K562 (cell line): ENCODE measurements around the gene ACTG2. TPM values are rescaled to one million over a fixed set of nuclear protein-coding genes. Genes with fewer than 3 reads are reported as not detected.

Experiments used
- ETS1 ChIP-seq: conservative IDR thresholded peaks from 2 replicates; pipeline ENCODE4 v1.6.1; 2011; ENCODE audit warnings: low read depth, mild to moderate bottlenecking, low read length; ENCODE audit not compliant: control insufficient read depth
- EWSR1 ChIP-seq: fragments of 450-650 bp; IDR thresholded peaks from 2 replicates; pipeline ENCODE4 v1.6.1; 2018; ENCODE audit warnings: borderline replicate concordance, mild to moderate bottlenecking, low read depth, moderate library complexity; ENCODE audit not compliant: partially characterized antibody
- IRF1 ChIP-seq: sonication (generic); formaldehyde crosslinking; IDR thresholded peaks from 2 replicates; pipeline ENCODE4 v1.8.0; 2022; ENCODE audit warnings: missing genetic modification reagents, mild to moderate bottlenecking, borderline replicate concordance
- JUND ChIP-seq, 2 experiments: IDR thresholded peaks; 2 replicates in 1 of 2; 3 replicates in 1 of 2; pipeline ENCODE4 v1.6.1; 2011; ENCODE audit warnings: borderline replicate concordance in 2 of 2, low read depth in 2 of 2, low read length in 2 of 2, improper control_type of control experiment in 1 of 2, missing biosample characterization in 1 of 2, missing genetic modification characterization in 1 of 2, missing genetic modification reagents in 1 of 2
- KLF13 ChIP-seq: fragments of 450-650 bp; IDR thresholded peaks from 2 replicates; pipeline ENCODE4 v1.6.1; 2016; ENCODE audit warnings: missing genetic modification characterization, low read depth, mild to moderate bottlenecking, missing compliant biosample characterization, moderate library complexity, borderline replicate concordance
- NFE2 ChIP-seq: IDR thresholded peaks from 2 replicates; pipeline ENCODE4 v1.6.1; 2014; ENCODE audit warnings: antibody characterized with exemption, low read depth
- SNAPC5 ChIP-seq: fragments of 250-450 bp; sonication (Bioruptor Pico); IDR thresholded peaks from 2 replicates; pipeline ENCODE4 v1.8.0; 2021; ENCODE audit warnings: moderate library complexity, mild to moderate bottlenecking, inconsistent platforms
- SRF ChIP-seq, 2 experiments: fragments of 250-450, 450-650 bp in 1 of 2; sonication (Bioruptor Pico) in 1 of 2; sonication (generic) in 1 of 2; formaldehyde crosslinking; IDR thresholded peaks; 2 replicates each; pipeline versions ENCODE4 v1.5.0 to v1.5.1; 2020 to 2022; ENCODE audit warnings: mild to moderate bottlenecking in 1 of 2, missing genetic modification reagents in 1 of 2
- ZBTB1 ChIP-seq: sonication (generic); formaldehyde crosslinking; IDR thresholded peaks from 2 replicates; pipeline ENCODE4 v1.8.1; 2023; ENCODE audit warnings: missing genetic modification reagents, low read depth, mild to moderate bottlenecking, borderline replicate concordance
- ZBTB2 ChIP-seq: fragments of 450-650 bp; IDR thresholded peaks from 2 replicates; pipeline ENCODE4 v1.6.1; 2016; ENCODE audit warnings: antibody characterized with exemption
- ZBTB33 ChIP-seq: sonication (generic); formaldehyde crosslinking; IDR thresholded peaks from 2 replicates; pipeline ENCODE4 v1.8.1; 2023; ENCODE audit warnings: mild to moderate bottlenecking, missing genetic modification reagents
- ZNF224 ChIP-seq: sonication (generic); formaldehyde crosslinking; IDR thresholded peaks from 2 replicates; pipeline ENCODE4 v1.8.0; 2022; ENCODE audit warnings: mild to moderate bottlenecking, missing genetic modification reagents
- polyA plus RNA-seq, 8 experiments: library from polyadenylated mRNA; depleted of rRNA in 4 of 8; stranded (reverse) in 5 of 8; unstranded in 3 of 8; fragments of >200 nt; fragmentation: Nextera tagmentation in 2 of 8; fragmentation: Illumina TruSeq in 1 of 8; extraction: Ambion mirVana in 2 of 8; extraction: Trizol in 1 of 8; gene quantifications; 2 replicates each; pipeline versions ENCODE4 v1.2.1 to v1.2.3, GENCODE V29; 2011 to 2014; ENCODE audit warnings: inconsistent platforms in 1 of 8, missing spikeins in 1 of 8
- total RNA-seq, 7 experiments: library from RNA; depleted of rRNA in 6 of 7; stranded (reverse); fragments of >200 nt in 6 of 7; fragmentation: Illumina TruSeq in 2 of 7; extraction: Trizol in 2 of 7; gene quantifications; 2 replicates each; pipeline versions ENCODE4 v1.2.1 to v1.2.3, GENCODE V29; 2011 to 2021; ENCODE audit warnings: low replicate concordance in 1 of 7
- TF ChIP-seq, protein P1 (sequence below), 2 experiments: fragments of 450-650 bp; IDR thresholded peaks; 2 replicates each; pipeline ENCODE4 v1.6.1; 2018; ENCODE audit warnings: mild to moderate bottlenecking in 2 of 2, low read depth in 1 of 2; ENCODE audit not compliant: partially characterized antibody in 2 of 2

Gene ACTG2
- total and polyA plus RNA-seq, 9 of the 15 experiments (the other 6 are each of a cell fraction or from before 2014, with no cell fraction given), result 0.06 to 0.60 TPM; not detected in 7

GRCh38 chr2:73926493-73927327 lies 33.9 kb downstream of the ACTG2 start, which contains the start of gene DGUOK (continued):
- no peak for TF ChIP-seq SRF (CRISPR knock-in tag; IDR thresholded peaks at IDR 0.05)
- TF ChIP-seq ZBTB1, result peak; percentile 54; the same call in 1 of the 2 replicates
- TF ChIP-seq KLF13 (tag), result no peak; the same call in 1 of the 2 replicates
- TF ChIP-seq, protein P1, sequence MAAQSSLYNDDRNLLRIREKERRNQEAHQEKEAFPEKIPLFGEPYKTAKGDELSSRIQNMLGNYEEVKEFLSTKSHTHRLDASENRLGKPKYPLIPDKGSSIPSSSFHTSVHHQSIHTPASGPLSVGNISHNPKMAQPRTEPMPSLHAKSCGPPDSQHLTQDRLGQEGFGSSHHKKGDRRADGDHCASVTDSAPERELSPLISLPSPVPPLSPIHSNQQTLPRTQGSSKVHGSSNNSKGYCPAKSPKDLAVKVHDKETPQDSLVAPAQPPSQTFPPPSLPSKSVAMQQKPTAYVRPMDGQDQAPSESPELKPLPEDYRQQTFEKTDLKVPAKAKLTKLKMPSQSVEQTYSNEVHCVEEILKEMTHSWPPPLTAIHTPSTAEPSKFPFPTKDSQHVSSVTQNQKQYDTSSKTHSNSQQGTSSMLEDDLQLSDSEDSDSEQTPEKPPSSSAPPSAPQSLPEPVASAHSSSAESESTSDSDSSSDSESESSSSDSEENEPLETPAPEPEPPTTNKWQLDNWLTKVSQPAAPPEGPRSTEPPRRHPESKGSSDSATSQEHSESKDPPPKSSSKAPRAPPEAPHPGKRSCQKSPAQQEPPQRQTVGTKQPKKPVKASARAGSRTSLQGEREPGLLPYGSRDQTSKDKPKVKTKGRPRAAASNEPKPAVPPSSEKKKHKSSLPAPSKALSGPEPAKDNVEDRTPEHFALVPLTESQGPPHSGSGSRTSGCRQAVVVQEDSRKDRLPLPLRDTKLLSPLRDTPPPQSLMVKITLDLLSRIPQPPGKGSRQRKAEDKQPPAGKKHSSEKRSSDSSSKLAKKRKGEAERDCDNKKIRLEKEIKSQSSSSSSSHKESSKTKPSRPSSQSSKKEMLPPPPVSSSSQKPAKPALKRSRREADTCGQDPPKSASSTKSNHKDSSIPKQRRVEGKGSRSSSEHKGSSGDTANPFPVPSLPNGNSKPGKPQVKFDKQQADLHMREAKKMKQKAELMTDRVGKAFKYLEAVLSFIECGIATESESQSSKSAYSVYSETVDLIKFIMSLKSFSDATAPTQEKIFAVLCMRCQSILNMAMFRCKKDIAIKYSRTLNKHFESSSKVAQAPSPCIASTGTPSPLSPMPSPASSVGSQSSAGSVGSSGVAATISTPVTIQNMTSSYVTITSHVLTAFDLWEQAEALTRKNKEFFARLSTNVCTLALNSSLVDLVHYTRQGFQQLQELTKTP (IDR thresholded peaks at IDR 0.05; ENCODE audit: low read depth in 1 of 2, partially characterized antibody in 2 of 2), result peak in 1 of 2 experiments; percentile 50
- TF ChIP-seq SNAPC5 (CRISPR knock-in tag), result no peak
- TF ChIP-seq ETS1, result peak; percentile 91
- no peak for TF ChIP-seq ZNF224
- peak; percentile 87 for TF ChIP-seq JUND (IDR thresholded peaks at IDR 0.05; ENCODE audit: borderline replicate concordance, low read depth, low read length)
- TF ChIP-seq JUND (tag; IDR thresholded peaks at IDR 0.05; ENCODE audit: borderline replicate concordance, low read depth, low read length), result peak; percentile 73; the same call in 1 of the 3 replicates
- 0 out of 2 replicates have a peak, but pooled peaks have one; percentile 59 for TF ChIP-seq IRF1 (CRISPR knock-in tag)
- no peak for TF ChIP-seq NFE2
- TF ChIP-seq EWSR1, result no peak
- no peak for TF ChIP-seq ZBTB2
- TF ChIP-seq ZBTB33 (CRISPR knock-in tag), result no peak
